ENCODE measurements around the gene HS2ST1. TPM values are rescaled to one million over a fixed set of nuclear protein-coding genes. Genes with fewer than 3 reads are reported as not detected.

HS2ST1 gene
- polyA plus RNA-seq, 2 of the 4 experiments (the other 2 are of a cell fraction) = 15.7 to 26.7 TPM

GRCh38 chr1:87146538-87146937 lies 232.1 kb downstream of the HS2ST1 start:
- H3K27ac ChIP-seq = no peak overlapping the region
- no peak overlapping the region for H3K4me2 ChIP-seq
- no peak for ATAC-seq
- no peaks in the 10 kb centered on the region for H3K4me1 ChIP-seq
- no peak for TF ChIP-seq EP300 (IDR thresholded peaks at IDR 0.05)
- no peak for TF ChIP-seq MAX (IDR thresholded peaks at IDR 0.05)
- no peak for TF ChIP-seq RNF2 (IDR thresholded peaks at IDR 0.05; ENCODE audit: borderline replicate concordance, low read depth)
- TF ChIP-seq TFCP2L1 (CRISPR knock-in tag; IDR thresholded peaks at IDR 0.05) = no peak
- TF ChIP-seq RARB (CRISPR knock-in tag; IDR thresholded peaks at IDR 0.05) = no peak
- TF ChIP-seq HEYL (CRISPR knock-in tag; IDR thresholded peaks at IDR 0.05) = no peak
- no peak for TF ChIP-seq FOXS1 (CRISPR knock-in tag; IDR thresholded peaks at IDR 0.05)
- no peak for TF ChIP-seq BCL3 (IDR thresholded peaks at IDR 0.05)
- TF ChIP-seq CHD2 (IDR thresholded peaks at IDR 0.05; ENCODE audit: low read length, partially characterized antibody) = no peak
- TF ChIP-seq PBX3 (IDR thresholded peaks at IDR 0.05) = no peak
- no peak for TF ChIP-seq EHF (CRISPR knock-in tag; IDR thresholded peaks at IDR 0.05)
- TF ChIP-seq HOXB13 (CRISPR knock-in tag; IDR thresholded peaks at IDR 0.05; ENCODE audit: low read depth) = no peak
- TF ChIP-seq ZSCAN20 (CRISPR knock-in tag; IDR thresholded peaks at IDR 0.05) = no peak
- TF ChIP-seq NFE2L2 (conservative IDR thresholded peaks at IDR 0.05; ENCODE audit: low read length) = no peak
- no peak for TF ChIP-seq HOXB5 (CRISPR knock-in tag; IDR thresholded peaks at IDR 0.05)
- TF ChIP-seq KDM5A (IDR thresholded peaks at IDR 0.05) = no peak
- TF ChIP-seq ESRRA (IDR thresholded peaks at IDR 0.05; ENCODE audit: borderline replicate concordance, low read length) = no peak
- TF ChIP-seq EHMT2 (IDR thresholded peaks at IDR 0.05; ENCODE audit: low read depth) = no peak
- no peak for TF ChIP-seq POLR2AphosphoS2 (conservative IDR thresholded peaks at IDR 0.05; ENCODE audit: low read length)
- no peak for DNase-seq (ENCODE audit: low read depth in 1 of 2, low spot score in 1 of 2)
- 63% methylated on average over 2 of the region's 2 CpGs for WGBS (ENCODE audit: missing lambda C conversion rate)
- no peaks in the 10 kb centered on the region for H3K9me3 ChIP-seq
- no peak overlapping the region for H3K4me3 ChIP-seq
- ChIA-PET POLR2A (no interaction called here), CTCF (no interaction called here)
- FAIRE-seq = no peak

GRCh38 chr1:87146986-87147385 lies 232.6 kb downstream of the HS2ST1 start:
- no peak overlapping the region for H3K4me3 ChIP-seq
- no peaks in the 10 kb centered on the region for H3K9me3 ChIP-seq
- no peak overlapping the region for H3K27ac ChIP-seq
- ChIA-PET CTCF (no interaction called here), POLR2A (no interaction called here)
- ATAC-seq (no peak), FAIRE-seq (no peak), DNase-seq (ENCODE audit: low read depth in 1 of 2, low spot score in 1 of 2) (no peak)
- H3K4me2 ChIP-seq = no peak overlapping the region
- no peak for TF ChIP-seq CHD4 (IDR thresholded peaks at IDR 0.05; ENCODE audit: borderline replicate concordance)
- H3K4me1 ChIP-seq = no peaks in the 10 kb centered on the region
- 45% methylated on average over 2 of the region's 2 CpGs for WGBS (ENCODE audit: missing lambda C conversion rate)

GRCh38 chr1:87147851-87148250 lies 233.4 kb downstream of the HS2ST1 start:
- H3K4me2 ChIP-seq = no peak overlapping the region
- FAIRE-seq (no peak), DNase-seq (ENCODE audit: low read depth in 1 of 2, low spot score in 1 of 2) (no peak), ATAC-seq (no peak)
- no peaks in the 10 kb centered on the region for H3K4me1 ChIP-seq
- TF ChIP-seq PHF8 (IDR thresholded peaks at IDR 0.05; ENCODE audit: borderline replicate concordance, low read depth) = no peak
- TF ChIP-seq POLR2AphosphoS2 (conservative IDR thresholded peaks at IDR 0.05; ENCODE audit: low read length) = no peak
- no peak for TF ChIP-seq FOSL2 (IDR thresholded peaks at IDR 0.05)
- TF ChIP-seq FOSL2 (CRISPR knock-in tag; IDR thresholded peaks at IDR 0.05) = no peak
- no peak for TF ChIP-seq USF2 (IDR thresholded peaks at IDR 0.05)
- TF ChIP-seq EHF (CRISPR knock-in tag; IDR thresholded peaks at IDR 0.05) = no peak
- TF ChIP-seq CTCF (IDR thresholded peaks at IDR 0.05) = no peak
- TF ChIP-seq RAD21 (conservative IDR thresholded peaks at IDR 0.05 in 1 of 2, IDR thresholded peaks at IDR 0.05 in 1 of 2) = no peak
- TF ChIP-seq MAFK (IDR thresholded peaks at IDR 0.05; ENCODE audit: partially characterized antibody) = no peak
- H3K9me3 ChIP-seq = no peaks in the 10 kb centered on the region
- H3K4me3 ChIP-seq = no peak overlapping the region
- CTCF ChIA-PET = interaction anchor here (1.0 kb wide), 1 partner anchor 9 kb away, joined by 3 read pairs; no protein-coding TSS in a partner anchor
- 55% methylated on average over 3 of the region's 3 CpGs for WGBS (ENCODE audit: missing lambda C conversion rate)
- no peak overlapping the region for H3K27ac ChIP-seq
- POLR2A ChIA-PET = no interaction called here
